Subcutaneous abdominal adipose tissue (tissue), 5 donors: Measurements from ENCODE around the gene SRP54.

Experiments
- H3K27ac ChIP-seq: one replicate; pipeline ENCODE4 v1.7.0; 2013; ENCODE audit warnings: low read depth, mild to moderate bottlenecking, inconsistent platforms, low read length, moderate library complexity
- H3K27me3 ChIP-seq, 5 donors: one replicate each; pipeline ENCODE4 v1.7.0; 2013; ENCODE audit warnings: low read length in 5 of 5, inconsistent platforms in 1 of 5; ENCODE audit not compliant: control insufficient read depth in 5 of 5, insufficient read depth in 4 of 5
- H3K36me3 ChIP-seq, 5 donors: one replicate each; pipeline ENCODE4 v1.7.0; 2013; ENCODE audit warnings: low read length in 5 of 5; ENCODE audit not compliant: control insufficient read depth in 5 of 5, insufficient read depth in 5 of 5
- H3K4me1 ChIP-seq, 5 donors: one replicate each; pipeline ENCODE4 v1.7.0; 2013; ENCODE audit warnings: low read length in 5 of 5, mild to moderate bottlenecking in 3 of 5, moderate library complexity in 1 of 5; ENCODE audit not compliant: control insufficient read depth in 5 of 5, insufficient read depth in 5 of 5
- H3K4me3 ChIP-seq, 5 donors: one replicate each; pipeline ENCODE4 v1.7.0; 2013; ENCODE audit warnings: low read length in 5 of 5, low read depth in 1 of 5
- H3K9ac ChIP-seq, 5 donors: one replicate each; pipeline ENCODE4 v1.7.0; 2013; ENCODE audit warnings: low read length in 5 of 5, mild to moderate bottlenecking in 4 of 5, moderate library complexity in 3 of 5
- H3K9me3 ChIP-seq, 5 donors: one replicate each; pipeline ENCODE4 v1.7.0; 2013; ENCODE audit warnings: low read length in 5 of 5; ENCODE audit not compliant: control insufficient read depth in 5 of 5
- donor health status: healthy.
- donor health status: healthy.
- donor health status: healthy.
- donor health status: healthy.
- donor health status: healthy.

The SRP54 gene

GRCh38 chr14:35043046-35043445 is 60.3 kb downstream of the SRP54 start:
- Histone ChIP-seq H3K27me3 (no peaks in the 10 kb centered on the region), H3K27ac (no peak overlapping the region), H3K4me3 (no peak overlapping the region), H3K36me3 (peaks cover 0 to 3% (median 0%) of the 10 kb centered on the region in 5 donors), H3K9ac (no peak overlapping the region), H3K9me3 (no peaks in the 10 kb centered on the region), H3K4me1 (peaks cover 0 to 22% (median 16%) of the 10 kb centered on the region in 5 donors)

GRCh38 chr14:35044939-35045797 is 62.4 kb downstream of the SRP54 start:
- peak overlapping the region; percentile 96 for H3K27ac ChIP-seq
- H3K4me3 ChIP-seq = peak overlapping the region; percentile 76 to 91 (median 86)
- H3K9ac ChIP-seq = peak overlapping the region; percentile 6 to 97 (median 92)
- H3K4me1 ChIP-seq = peaks cover 0 to 23% (median 17%) of the 10 kb centered on the region in 5 donors
- peaks cover 0 to 3% (median 0%) of the 10 kb centered on the region in 5 donors for H3K36me3 ChIP-seq
- no peaks in the 10 kb centered on the region for H3K27me3 ChIP-seq
- no peaks in the 10 kb centered on the region for H3K9me3 ChIP-seq

- Histone ChIP-seq H3K27me3 (no peaks in the 10 kb centered on the region), H3K9me3 (no peaks in the 10 kb centered on the region), H3K27ac (peak overlapping the region; percentile 96), H3K4me1 (peaks cover 0 to 27% (median 19%) of the 10 kb centered on the region in 5 donors), H3K4me3 (peak overlapping the region; percentile 76 to 91 (median 86)), H3K9ac (peak overlapping the region; percentile 6 to 97 (median 92)), H3K36me3 (peaks cover 0 to 3% (median 0%) of the 10 kb centered on the region in 5 donors)
These were observed 62.9 kb downstream of the SRP54 start for GRCh38 chr14:35045798-35046047.

- Histone ChIP-seq H3K9me3 (no peaks in the 10 kb centered on the region), H3K9ac (peak within 1 kb of the TSS; percentile 38 to 97 (median 95)), H3K4me3 (peak within 1 kb of the TSS; percentile 86 to 92 (median 89)), H3K27me3 (no peaks in the 10 kb centered on the region), H3K4me1 (peaks cover 0 to 29% (median 20%) of the 10 kb centered on the region in 5 donors), H3K27ac (peak within 1 kb of the TSS; percentile 96), H3K36me3 (peaks cover 0 to 3% (median 0%) of the 10 kb centered on the region in 5 donors)
These were observed 63.4 kb downstream of the SRP54 start, which contains the start of gene FAM177A1 for GRCh38 chr14:35046048-35046750. Gene FAM177A1 (plus strand): TSS chr14:35046272. CDS start chr14:35046464, 192 bp downstream.

GRCh38 chr14:35046751-35047536 is 64.2 kb downstream of the SRP54 start:
- H3K4me1 ChIP-seq = peaks cover 0 to 29% (median 20%) of the 10 kb centered on the region in 5 donors
- no peaks in the 10 kb centered on the region for H3K9me3 ChIP-seq
- peak overlapping the region; percentile 86 to 92 (median 89) for H3K4me3 ChIP-seq
- H3K9ac ChIP-seq = peak overlapping the region; percentile 38 to 96 (median 95)
- peaks cover 0 to 3% (median 0%) of the 10 kb centered on the region in 5 donors for H3K36me3 ChIP-seq
- H3K27me3 ChIP-seq = no peaks in the 10 kb centered on the region
- peak overlapping the region; percentile 96 for H3K27ac ChIP-seq

- Histone ChIP-seq H3K4me1 (peaks cover 0 to 29% (median 20%) of the 10 kb centered on the region in 5 donors), H3K9ac (no peak overlapping the region), H3K27me3 (no peaks in the 10 kb centered on the region), H3K27ac (no peak overlapping the region), H3K4me3 (peak overlapping the region in 1 of 5 donors; percentile 11), H3K9me3 (no peaks in the 10 kb centered on the region), H3K36me3 (peaks cover 0 to 6% (median 2%) of the 10 kb centered on the region in 5 donors)
These were observed 65.3 kb downstream of the SRP54 start for GRCh38 chr14:35047976-35048513.

- Histone ChIP-seq H3K4me3 (no peak overlapping the region), H3K36me3 (peaks cover 3 to 17% (median 10%) of the 10 kb centered on the region in 5 donors), H3K27ac (no peak overlapping the region), H3K9me3 (no peaks in the 10 kb centered on the region), H3K9ac (no peak overlapping the region), H3K27me3 (no peaks in the 10 kb centered on the region), H3K4me1 (peaks cover 0 to 22% (median 15%) of the 10 kb centered on the region in 5 donors)
These were observed 67.9 kb downstream of the SRP54 start for GRCh38 chr14:35050652-35051051.

- Histone ChIP-seq H3K27ac (no peak overlapping the region), H3K4me1 (peaks cover 0 to 16% (median 13%) of the 10 kb centered on the region in 5 donors), H3K9me3 (no peaks in the 10 kb centered on the region), H3K4me3 (no peak overlapping the region), H3K9ac (no peak overlapping the region), H3K27me3 (no peaks in the 10 kb centered on the region), H3K36me3 (peaks cover 3 to 21% (median 10%) of the 10 kb centered on the region in 5 donors)
These were observed 69.0 kb downstream of the SRP54 start for GRCh38 chr14:35051796-35052195.

- Histone ChIP-seq H3K27me3 (no peaks in the 10 kb centered on the region), H3K36me3 (peaks cover 3 to 21% (median 10%) of the 10 kb centered on the region in 5 donors), H3K27ac (no peak overlapping the region), H3K9ac (no peak overlapping the region), H3K4me3 (no peak overlapping the region), H3K9me3 (no peaks in the 10 kb centered on the region), H3K4me1 (peaks cover 0 to 10% (median 5%) of the 10 kb centered on the region in 5 donors)
These were observed 69.8 kb downstream of the SRP54 start for GRCh38 chr14:35052637-35053036.
